Measurements from ENCODE around the gene IGFL4.
"Not testable (repeated sequence)": the region's sequence is repeated elsewhere in the genome, so short reads cannot be mapped to it uniquely, and the experiment has no call there.

Gene IGFL4

DNA sequence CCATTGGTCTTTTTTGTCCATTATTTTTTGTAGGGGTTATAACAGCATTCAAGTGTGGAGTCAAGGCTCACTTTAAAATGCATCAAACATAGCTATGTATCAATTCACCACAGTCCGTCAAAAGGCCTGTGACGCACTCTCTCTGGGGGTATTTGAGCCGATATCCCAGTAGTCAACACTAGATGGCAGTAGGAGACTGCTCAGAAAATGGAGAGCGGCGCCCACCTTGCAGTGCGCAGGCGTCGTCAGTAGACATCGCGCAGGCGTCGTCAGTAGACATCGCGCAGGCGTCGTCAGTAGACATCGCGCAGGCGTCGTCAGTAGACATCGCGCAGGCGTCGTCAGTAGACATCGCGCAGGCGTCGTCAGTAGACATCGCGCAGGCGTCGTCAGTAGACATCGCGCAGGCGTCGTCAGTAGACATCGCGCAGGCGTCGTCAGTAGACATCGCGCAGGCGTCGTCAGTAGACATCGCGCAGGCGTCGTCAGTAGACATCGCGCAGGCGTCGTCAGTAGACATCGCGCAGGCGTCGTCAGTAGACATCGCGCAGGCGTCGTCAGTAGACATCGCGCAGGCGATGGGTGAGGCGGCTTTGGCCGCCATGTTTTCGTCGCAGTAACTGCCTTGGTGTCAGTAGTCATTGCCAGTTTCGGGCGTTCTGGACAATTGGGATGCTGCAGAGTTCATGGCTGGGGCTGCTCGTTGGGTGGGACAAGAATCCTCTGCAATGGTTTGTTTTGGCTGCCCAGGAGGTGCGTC lies 38.0 kb upstream of the IGFL4 start:
- not testable (repeated sequence) for H3K27ac ChIP-seq (ENCODE audit: low read length); DNase-seq; H3F3A ChIP-seq (ENCODE audit: insufficient read depth, low read length); H3K9me3 ChIP-seq (replicated peaks; ENCODE audit: insufficient read depth, low read length); H3K4me3 ChIP-seq (ENCODE audit: low read length); H3K36me3 ChIP-seq (replicated peaks; ENCODE audit: insufficient read depth, low read length); H3K79me2 ChIP-seq (ENCODE audit: low read length); H3K4me2 ChIP-seq (ENCODE audit: low read depth, low read length); H3K4me1 ChIP-seq (ENCODE audit: low read length); H3K9ac ChIP-seq (ENCODE audit: low read length); H3K9me2 ChIP-seq (replicated peaks; ENCODE audit: insufficient read depth, low read length); H2AFZ ChIP-seq (ENCODE audit: low read length); H4K20me1 ChIP-seq (ENCODE audit: insufficient read depth, low read length)
- TF ChIP-seq, protein P1, sequence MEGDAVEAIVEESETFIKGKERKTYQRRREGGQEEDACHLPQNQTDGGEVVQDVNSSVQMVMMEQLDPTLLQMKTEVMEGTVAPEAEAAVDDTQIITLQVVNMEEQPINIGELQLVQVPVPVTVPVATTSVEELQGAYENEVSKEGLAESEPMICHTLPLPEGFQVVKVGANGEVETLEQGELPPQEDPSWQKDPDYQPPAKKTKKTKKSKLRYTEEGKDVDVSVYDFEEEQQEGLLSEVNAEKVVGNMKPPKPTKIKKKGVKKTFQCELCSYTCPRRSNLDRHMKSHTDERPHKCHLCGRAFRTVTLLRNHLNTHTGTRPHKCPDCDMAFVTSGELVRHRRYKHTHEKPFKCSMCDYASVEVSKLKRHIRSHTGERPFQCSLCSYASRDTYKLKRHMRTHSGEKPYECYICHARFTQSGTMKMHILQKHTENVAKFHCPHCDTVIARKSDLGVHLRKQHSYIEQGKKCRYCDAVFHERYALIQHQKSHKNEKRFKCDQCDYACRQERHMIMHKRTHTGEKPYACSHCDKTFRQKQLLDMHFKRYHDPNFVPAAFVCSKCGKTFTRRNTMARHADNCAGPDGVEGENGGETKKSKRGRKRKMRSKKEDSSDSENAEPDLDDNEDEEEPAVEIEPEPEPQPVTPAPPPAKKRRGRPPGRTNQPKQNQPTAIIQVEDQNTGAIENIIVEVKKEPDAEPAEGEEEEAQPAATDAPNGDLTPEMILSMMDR (IDR thresholded peaks at IDR 0.05; ENCODE audit: low read length) = peak; percentile 42
- H3K27me3 ChIP-seq (replicated peaks; ENCODE audit: insufficient read depth, low read length) = peaks cover 61% of the 10 kb centered on the region

DNA sequence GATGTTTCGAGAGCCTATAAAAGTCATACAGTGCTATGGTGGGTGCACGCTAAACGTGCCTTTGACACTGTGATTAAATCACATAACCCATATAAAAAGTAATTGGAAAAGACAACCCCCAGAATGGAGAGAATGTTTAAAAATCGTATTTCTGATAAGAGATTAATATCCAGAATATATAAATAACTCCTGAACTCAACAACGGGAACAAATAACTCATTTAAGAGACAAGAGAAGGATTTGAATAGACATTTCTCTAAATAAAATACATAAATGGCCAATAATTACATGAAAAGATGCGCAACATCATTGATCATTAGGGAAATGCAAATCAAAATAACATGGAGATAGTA lies 37.0 kb upstream of the IGFL4 start:
- no peak overlapping the region for H2AFZ ChIP-seq (ENCODE audit: low read length)
- H3K9ac ChIP-seq (ENCODE audit: low read length) = no peak overlapping the region
- H3K27ac ChIP-seq (ENCODE audit: low read length) = no peak overlapping the region
- H4K20me1 ChIP-seq (ENCODE audit: insufficient read depth, low read length) = no peaks in the 10 kb centered on the region
- peak overlapping the region; percentile 55; the same call in 1 of the 2 replicates for H3K4me2 ChIP-seq (ENCODE audit: low read depth, low read length)
- peaks cover 9% of the 10 kb centered on the region; the same call in 1 of the 2 replicates for H3K4me1 ChIP-seq (ENCODE audit: low read length)
- TF ChIP-seq EZH2phosphoT487 (IDR thresholded peaks at IDR 0.05; ENCODE audit: low read length) (no peak), EZH2 (optimal IDR thresholded peaks at IDR 0.05; ENCODE audit: low read depth, low read length) (no peak)
- TF ChIP-seq, protein P1 (IDR thresholded peaks at IDR 0.05; ENCODE audit: low read length) = no peak
- H3K27me3 ChIP-seq (replicated peaks; ENCODE audit: insufficient read depth, low read length) = peaks cover 66% of the 10 kb centered on the region
- 0 out of 2 replicates have a peak overlapping the region, but pooled peaks have one; percentile 10 for H3K4me3 ChIP-seq (ENCODE audit: low read length)
- H3K9me2 ChIP-seq (replicated peaks; ENCODE audit: insufficient read depth, low read length) = no peaks in the 10 kb centered on the region
- no peak for DNase-seq
- no peaks in the 10 kb centered on the region for H3K9me3 ChIP-seq (replicated peaks; ENCODE audit: insufficient read depth, low read length)
- H3K36me3 ChIP-seq (replicated peaks; ENCODE audit: insufficient read depth, low read length) = no peaks in the 10 kb centered on the region
- no peaks in the 10 kb centered on the region for H3F3A ChIP-seq (ENCODE audit: insufficient read depth, low read length)
- no peaks in the 10 kb centered on the region for H3K79me2 ChIP-seq (ENCODE audit: low read length)

DNA sequence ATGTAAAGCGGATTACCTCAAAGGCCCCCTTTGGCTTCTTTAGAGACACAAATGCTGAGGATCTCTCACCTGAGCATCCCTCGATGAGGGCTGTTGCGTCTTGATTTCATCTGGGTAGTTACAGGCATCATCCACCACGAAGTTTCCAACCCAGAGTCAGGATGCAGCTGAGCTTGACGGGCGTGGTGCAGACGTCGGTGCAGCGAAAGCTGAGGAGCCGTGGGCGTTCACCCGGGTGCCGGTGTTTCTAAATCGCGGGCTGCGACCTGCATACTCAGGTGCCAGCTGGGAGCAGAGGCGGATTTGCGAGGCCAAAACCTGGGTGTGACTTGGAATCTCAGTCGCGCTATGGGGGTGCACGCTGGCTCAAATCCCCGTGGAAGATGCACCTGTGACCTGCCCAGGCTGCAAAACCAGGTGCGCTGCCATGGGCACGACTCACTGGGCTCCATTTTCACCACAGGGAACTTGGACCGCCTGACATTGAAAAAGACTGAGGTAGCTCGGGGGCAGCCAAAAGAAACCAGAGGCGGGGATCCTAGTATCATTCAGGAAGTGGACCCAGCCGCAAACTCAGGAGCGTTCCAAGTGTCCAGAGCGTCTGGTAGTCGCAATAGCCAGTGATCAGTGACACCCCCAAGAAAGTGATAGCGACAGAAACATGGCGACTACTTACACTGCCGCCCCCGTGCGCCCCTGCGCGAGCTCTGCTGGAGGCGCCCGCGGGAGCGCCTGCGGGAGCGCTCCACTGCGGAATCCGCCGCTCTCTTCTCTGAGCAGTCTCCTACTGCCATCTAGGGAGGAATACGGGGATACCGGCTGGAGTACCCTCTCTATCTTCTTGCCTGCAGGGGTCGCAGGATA lies 36.4 kb upstream of the IGFL4 start:
- Histone ChIP-seq H3K36me3 (replicated peaks; ENCODE audit: insufficient read depth, low read length) (no peaks in the 10 kb centered on the region), H3K4me2 (ENCODE audit: low read depth, low read length) (peak overlapping the region; percentile 55), H2AFZ (ENCODE audit: low read length) (no peak overlapping the region), H3K27me3 (replicated peaks; ENCODE audit: insufficient read depth, low read length) (peaks cover 68% of the 10 kb centered on the region), H3F3A (ENCODE audit: insufficient read depth, low read length) (no peaks in the 10 kb centered on the region), H4K20me1 (ENCODE audit: insufficient read depth, low read length) (no peaks in the 10 kb centered on the region), H3K4me1 (ENCODE audit: low read length) (peaks cover 9% of the 10 kb centered on the region; the same call in 1 of the 2 replicates), H3K27ac (ENCODE audit: low read length) (no peak overlapping the region), H3K79me2 (ENCODE audit: low read length) (no peaks in the 10 kb centered on the region), H3K9me3 (replicated peaks; ENCODE audit: insufficient read depth, low read length) (no peaks in the 10 kb centered on the region), H3K9ac (ENCODE audit: low read length) (no peak overlapping the region), H3K4me3 (ENCODE audit: low read length) (peak overlapping the region; percentile 10; the same call in 1 of the 2 replicates), H3K9me2 (replicated peaks; ENCODE audit: insufficient read depth, low read length) (no peaks in the 10 kb centered on the region)
- peak; percentile 43 for DNase-seq
- no peak for TF ChIP-seq EZH2phosphoT487 (IDR thresholded peaks at IDR 0.05; ENCODE audit: low read length)
- peak; percentile 58 for TF ChIP-seq EZH2 (optimal IDR thresholded peaks at IDR 0.05; ENCODE audit: low read depth, low read length)
- TF ChIP-seq, protein P1 (IDR thresholded peaks at IDR 0.05; ENCODE audit: low read length) = peak; percentile 69

Measured in MM.1S (cell line).